Measurements from ENCODE around the gene TBC1D8B.

TBC1D8B gene

GRCh38 chrX:106898462-106898861 lies 96.0 kb downstream of the TBC1D8B start:
- DNase-seq = peak; percentile 38

GRCh38 chrX:106899276-106899675 lies 96.8 kb downstream of the TBC1D8B start:
- no peak for DNase-seq

- no peak for DNase-seq
Measured at GRCh38 chrX:106899841-106900240, 97.4 kb downstream of the TBC1D8B start.

- DNase-seq = no peak
Measured at GRCh38 chrX:106901341-106901740, 98.9 kb downstream of the TBC1D8B start.

- DNase-seq = no peak
Measured at GRCh38 chrX:106901781-106902219, 99.3 kb downstream of the TBC1D8B start.

- no peak for DNase-seq
Measured at GRCh38 chrX:106902684-106903083, 100.2 kb downstream of the TBC1D8B start.

- no peak for DNase-seq
Measured at GRCh38 chrX:106903291-106903824, 100.9 kb downstream of the TBC1D8B start, which contains the start of gene RIPPLY1. Gene RIPPLY1 (minus strand): TSS chrX:106903341. CDS start chrX:106903287, 54 bp downstream.

GRCh38 chrX:106903856-106904528 lies 101.5 kb downstream of the TBC1D8B start:
- no peak for DNase-seq

GRCh38 chrX:106905064-106905708 lies 102.7 kb downstream of the TBC1D8B start:
- no peak for DNase-seq

- DNase-seq = no peak
Measured at GRCh38 chrX:106906361-106906760, 103.9 kb downstream of the TBC1D8B start.

GRCh38 chrX:106912864-106913263 lies 110.4 kb downstream of the TBC1D8B start:
- no peak for DNase-seq

- peak; percentile 56 for DNase-seq
Measured at GRCh38 chrX:106917830-106918500, 115.5 kb downstream of the TBC1D8B start.

GRCh38 chrX:106919932-106920452 lies 117.5 kb downstream of the TBC1D8B start, which contains the start of gene CLDN2:
Gene CLDN2 (plus strand): TSS chrX:106920402. CDS start chrX:106928229, 7,827 bp downstream.
- DNase-seq = no peak

- DNase-seq = no peak
Measured at GRCh38 chrX:106921637-106922036, 119.2 kb downstream of the TBC1D8B start.
